Measurements from ENCODE around the gene DBN1. TPM values are rescaled to one million over a fixed set of nuclear protein-coding genes. Genes with fewer than 3 reads are reported as not detected.

Gene DBN1
- 229 TPM for polyA plus RNA-seq (2013, experiment 1 of 2)
- polyA plus RNA-seq (2013, experiment 2 of 2): 194 TPM

DNA sequence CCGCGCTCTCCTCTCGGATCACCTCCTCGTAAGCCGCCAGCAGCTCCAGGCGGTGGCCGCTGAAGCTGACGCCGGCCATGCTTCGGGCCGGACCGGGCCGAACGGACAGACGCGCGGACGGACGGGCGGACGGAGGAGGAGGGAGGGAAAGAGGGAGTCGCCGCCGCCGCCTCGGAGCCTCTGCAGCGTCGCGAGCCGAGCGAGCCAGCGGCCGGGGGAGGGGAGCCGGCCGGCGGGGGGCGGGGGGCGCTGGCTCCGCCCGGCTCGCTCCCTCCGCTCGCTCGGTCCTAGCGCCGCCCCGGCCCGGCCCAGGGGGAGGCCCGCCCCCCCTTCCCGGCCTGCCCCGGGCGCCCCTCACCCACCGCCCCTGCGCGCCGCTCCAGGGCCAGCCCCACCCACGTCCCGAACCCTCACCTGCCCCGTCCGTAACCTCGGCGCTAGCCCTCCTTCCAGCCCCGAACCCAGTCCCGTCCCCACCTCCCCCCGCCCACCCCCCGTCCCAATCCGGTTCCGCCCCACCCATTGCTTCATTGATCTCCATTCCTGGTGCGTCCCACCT is at the start of gene DBN1:
TSS of gene DBN1 (minus strand) at position 192 of the 559 bp plus-strand sequence. CDS start at position 79, 113 bp downstream.
- Histone ChIP-seq H3K4me3 (ENCODE audit: extremely low read depth, insufficient read depth, low read length, poor library complexity, severe bottlenecking) (peak within 1 kb of the TSS; percentile 81), H3K4me1 (ENCODE audit: control insufficient read depth, insufficient read depth, low read length, poor library complexity, severe bottlenecking) (peaks cover 54% of the 10 kb centered on the region), H3K36me3 (ENCODE audit: control insufficient read depth, insufficient read depth, low read length) (peaks cover 37% of the 10 kb centered on the region), H3K9me3 (ENCODE audit: control insufficient read depth, low read length) (no peaks in the 10 kb centered on the region), H3K27ac (ENCODE audit: low read depth, low read length, severe bottlenecking) (peak within 1 kb of the TSS; percentile 83)
- 0 to 1% methylated on average over 16 to 20 of the region's 69 CpGs for WGBS, 2 experiments (ENCODE audit: insufficient coverage in 2 of 2)

DNA sequence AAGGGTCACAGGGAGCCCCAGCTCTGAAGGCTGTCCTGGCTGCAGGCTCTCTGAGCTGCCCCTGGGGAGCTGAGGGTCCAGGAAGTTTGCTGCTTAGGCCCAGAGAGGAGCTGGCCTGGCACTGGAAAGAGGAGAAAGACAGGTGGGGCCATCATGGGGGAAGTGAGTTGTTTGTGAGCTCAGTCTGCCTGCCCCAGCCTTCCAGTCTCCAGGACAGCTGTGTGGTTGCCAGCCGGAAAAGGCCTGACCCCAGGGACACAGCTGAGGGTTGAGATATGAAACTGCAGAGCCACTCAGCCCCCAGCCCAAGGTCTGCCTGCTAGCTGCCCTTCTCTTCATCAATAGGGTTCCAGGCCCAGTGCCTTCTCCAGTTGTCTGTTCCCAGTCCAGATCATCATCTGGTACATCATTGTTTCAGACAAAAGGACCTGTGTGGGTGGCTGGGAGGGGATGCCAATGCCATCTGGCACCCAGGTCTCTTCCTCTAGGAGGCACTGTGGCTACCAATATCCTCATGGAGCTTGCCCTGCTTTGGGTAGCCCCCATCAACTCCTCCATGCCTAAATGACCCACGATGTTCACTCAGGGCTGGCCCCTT is 47.6 kb upstream of the DBN1 start:
- Histone ChIP-seq H3K36me3 (ENCODE audit: control insufficient read depth, insufficient read depth, low read length) (peaks cover 67% of the 10 kb centered on the region), H3K4me1 (ENCODE audit: control insufficient read depth, insufficient read depth, low read length, poor library complexity, severe bottlenecking) (peaks cover 5% of the 10 kb centered on the region), H3K9me3 (ENCODE audit: control insufficient read depth, low read length) (no peaks in the 10 kb centered on the region), H3K27ac (ENCODE audit: low read depth, low read length, severe bottlenecking) (no peak overlapping the region), H3K4me3 (ENCODE audit: extremely low read depth, insufficient read depth, low read length, poor library complexity, severe bottlenecking) (no peak overlapping the region)
- 86 to 95% methylated on average over 2 of the region's 2 CpGs for WGBS, 2 experiments (ENCODE audit: insufficient coverage in 2 of 2)

DNA sequence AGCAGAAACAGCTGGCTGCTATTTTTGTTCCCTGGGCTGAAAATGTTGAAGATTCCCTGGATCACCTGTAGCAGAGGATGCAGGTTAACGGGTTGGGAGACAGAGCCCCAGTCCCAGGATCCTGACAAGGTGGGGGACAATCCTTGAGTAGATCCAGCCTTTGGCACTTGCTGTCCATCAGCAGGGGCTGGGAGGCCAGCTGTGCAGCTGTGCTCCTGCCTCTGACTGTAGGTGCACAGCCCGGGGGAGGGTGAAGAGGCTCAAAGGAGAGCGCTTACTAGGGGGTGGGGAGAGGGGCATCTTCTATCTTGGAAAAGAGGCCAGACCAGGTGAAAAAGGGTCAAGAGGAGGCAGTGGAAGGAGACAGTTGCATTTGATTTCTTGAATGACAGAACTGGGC is 46.8 kb upstream of the DBN1 start:
- WGBS, 2 experiments (ENCODE audit: insufficient coverage in 2 of 2): 92 to 100% methylated on average over 3 of the region's 3 CpGs
- no peaks in the 10 kb centered on the region for H3K9me3 ChIP-seq (ENCODE audit: control insufficient read depth, low read length)
- H3K36me3 ChIP-seq (ENCODE audit: control insufficient read depth, insufficient read depth, low read length): peaks cover 66% of the 10 kb centered on the region
- H3K27ac ChIP-seq (ENCODE audit: low read depth, low read length, severe bottlenecking): no peak overlapping the region
- peaks cover 5% of the 10 kb centered on the region for H3K4me1 ChIP-seq (ENCODE audit: control insufficient read depth, insufficient read depth, low read length, poor library complexity, severe bottlenecking)
- no peak overlapping the region for H3K4me3 ChIP-seq (ENCODE audit: extremely low read depth, insufficient read depth, low read length, poor library complexity, severe bottlenecking)

DNA sequence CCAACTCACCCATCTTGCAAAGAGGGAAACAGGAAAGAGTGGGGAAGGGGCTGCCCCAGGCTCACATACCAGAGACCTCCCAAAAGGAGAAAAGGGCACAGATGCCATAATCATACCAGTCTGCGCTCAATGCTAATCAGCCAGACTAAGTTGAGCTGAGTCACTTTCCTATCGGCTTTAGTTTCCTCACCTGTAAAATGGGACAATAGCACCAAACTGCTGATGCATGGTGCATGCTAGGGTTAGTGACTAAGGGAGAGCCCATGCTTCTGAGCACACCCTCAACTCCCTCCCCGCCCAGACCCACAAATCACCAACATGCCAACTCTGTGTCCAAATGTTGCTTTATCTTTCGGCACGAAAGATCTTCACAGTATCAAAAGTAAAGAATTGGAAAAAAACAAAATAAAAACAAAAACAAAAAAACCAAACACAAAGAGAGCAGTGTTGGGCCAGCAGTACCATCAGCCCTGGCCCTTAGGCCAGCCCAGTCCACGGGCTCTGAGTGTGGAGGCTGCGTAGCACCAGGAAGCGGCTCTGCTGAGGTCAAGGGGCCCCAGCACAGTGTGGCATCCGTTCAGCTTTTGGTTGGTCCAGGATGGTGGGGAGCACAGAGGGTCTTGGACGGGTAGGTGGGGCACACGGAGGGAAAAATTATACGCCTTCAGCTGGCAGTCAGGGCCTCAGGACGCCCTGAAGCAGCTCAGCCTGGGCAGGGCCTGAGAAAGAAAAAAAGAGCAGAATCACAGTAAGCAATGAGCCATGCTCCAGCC is 46.2 kb upstream of the DBN1 start:
- Histone ChIP-seq H3K27ac (ENCODE audit: low read depth, low read length, severe bottlenecking) (no peak overlapping the region), H3K36me3 (ENCODE audit: control insufficient read depth, insufficient read depth, low read length) (peaks cover 66% of the 10 kb centered on the region), H3K4me3 (ENCODE audit: extremely low read depth, insufficient read depth, low read length, poor library complexity, severe bottlenecking) (no peak overlapping the region), H3K4me1 (ENCODE audit: control insufficient read depth, insufficient read depth, low read length, poor library complexity, severe bottlenecking) (peaks cover 5% of the 10 kb centered on the region), H3K9me3 (ENCODE audit: control insufficient read depth, low read length) (no peaks in the 10 kb centered on the region)
- 75 to 89% methylated on average over 10 to 12 of the region's 13 CpGs for WGBS, 2 experiments (ENCODE audit: insufficient coverage in 2 of 2)

DNA sequence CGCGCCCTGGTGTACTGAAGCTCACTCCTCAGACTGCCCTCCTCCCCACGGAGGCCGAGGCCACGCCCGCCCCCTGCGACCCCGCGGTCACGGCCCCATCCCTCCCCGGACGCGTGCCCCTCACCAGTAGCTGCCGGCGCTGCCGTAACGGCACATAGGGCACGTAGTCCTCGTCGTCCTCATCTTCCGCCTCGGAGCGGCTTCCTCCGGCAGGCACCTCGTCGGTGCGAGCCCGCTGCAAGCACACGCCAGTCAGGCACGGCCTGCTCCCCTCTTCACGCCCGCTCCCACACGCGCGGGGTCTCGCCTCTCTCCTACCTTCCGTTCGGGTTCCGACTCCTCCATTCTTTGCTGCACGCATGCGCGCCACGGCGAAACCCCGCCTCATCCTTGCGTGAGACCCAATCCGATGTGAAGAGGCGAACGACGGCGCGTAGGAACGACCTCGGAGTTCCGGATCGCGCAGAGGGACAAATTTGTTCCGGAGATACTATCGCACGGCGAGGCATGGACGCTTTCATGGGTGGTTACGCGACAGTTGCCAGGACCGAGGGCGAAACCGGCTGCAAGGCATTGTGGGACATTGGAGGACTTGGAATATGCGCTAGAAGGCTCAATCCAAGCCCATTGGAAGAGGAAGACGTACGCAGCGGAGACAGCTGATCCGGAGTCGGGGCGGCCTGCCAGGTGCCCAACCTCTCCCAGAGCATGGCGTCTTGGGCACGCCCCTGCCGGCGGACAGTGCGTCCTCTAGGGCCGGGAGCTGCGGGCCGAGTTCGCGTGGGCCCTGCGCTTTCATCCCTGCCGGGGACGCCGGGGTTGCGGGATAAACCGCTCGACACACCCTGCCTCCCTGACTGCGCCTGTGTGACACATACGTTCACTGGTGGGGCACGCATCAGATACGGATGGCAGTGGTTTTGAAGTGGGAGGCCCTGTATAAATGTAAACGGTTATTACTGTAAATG is 43.5 kb upstream of the DBN1 start, which contains the start of gene DDX41:
TSS of gene DDX41 (minus strand) at position 361 of the 968 bp plus-strand sequence. CDS start at position 345, 16 bp downstream.
- peaks cover 71% of the 10 kb centered on the region for H3K36me3 ChIP-seq (ENCODE audit: control insufficient read depth, insufficient read depth, low read length)

DNA sequence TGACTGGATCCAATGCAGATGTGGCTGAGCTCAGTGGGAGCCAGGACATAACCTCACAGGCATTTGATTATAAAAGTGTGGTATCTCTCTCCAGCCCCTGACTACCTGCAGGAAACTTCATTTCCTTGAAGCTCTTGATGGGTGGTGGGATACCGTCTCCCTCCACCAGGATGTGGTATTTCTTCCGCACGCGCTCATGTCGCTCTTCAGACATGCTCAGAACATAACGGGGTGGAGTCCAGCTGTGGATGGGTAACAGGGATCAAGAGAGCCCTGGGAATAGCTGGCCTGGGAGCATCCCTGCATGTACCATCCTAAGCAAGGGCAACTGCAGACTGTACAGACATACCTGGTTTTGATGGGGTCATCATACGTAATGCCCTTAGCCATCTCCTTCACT is 42.1 kb upstream of the DBN1 start:
- 86 to 100% methylated on average over 3 to 7 of the region's 7 CpGs for WGBS, 2 experiments (ENCODE audit: insufficient coverage in 2 of 2)
- H3K9me3 ChIP-seq (ENCODE audit: control insufficient read depth, low read length): no peaks in the 10 kb centered on the region
- H3K4me1 ChIP-seq (ENCODE audit: control insufficient read depth, insufficient read depth, low read length, poor library complexity, severe bottlenecking): peaks cover 5% of the 10 kb centered on the region
- H3K4me3 ChIP-seq (ENCODE audit: extremely low read depth, insufficient read depth, low read length, poor library complexity, severe bottlenecking): peak overlapping the region; percentile 83
- no peak overlapping the region for H3K27ac ChIP-seq (ENCODE audit: low read depth, low read length, severe bottlenecking)
- H3K36me3 ChIP-seq (ENCODE audit: control insufficient read depth, insufficient read depth, low read length): peaks cover 71% of the 10 kb centered on the region

More for the DNA sequence above, 43.5 kb upstream of the DBN1 start, which contains the start of gene DDX41:
- H3K4me3 ChIP-seq (ENCODE audit: extremely low read depth, insufficient read depth, low read length, poor library complexity, severe bottlenecking): peak within 1 kb of the TSS; percentile 83
- peak within 1 kb of the TSS; percentile 79 for H3K27ac ChIP-seq (ENCODE audit: low read depth, low read length, severe bottlenecking)
- H3K9me3 ChIP-seq (ENCODE audit: control insufficient read depth, low read length): no peaks in the 10 kb centered on the region
- WGBS, 2 experiments (ENCODE audit: insufficient coverage in 2 of 2): 1% methylated on average over 90 to 96 of the region's 96 CpGs
- H3K4me1 ChIP-seq (ENCODE audit: control insufficient read depth, insufficient read depth, low read length, poor library complexity, severe bottlenecking): peaks cover 5% of the 10 kb centered on the region

DNA sequence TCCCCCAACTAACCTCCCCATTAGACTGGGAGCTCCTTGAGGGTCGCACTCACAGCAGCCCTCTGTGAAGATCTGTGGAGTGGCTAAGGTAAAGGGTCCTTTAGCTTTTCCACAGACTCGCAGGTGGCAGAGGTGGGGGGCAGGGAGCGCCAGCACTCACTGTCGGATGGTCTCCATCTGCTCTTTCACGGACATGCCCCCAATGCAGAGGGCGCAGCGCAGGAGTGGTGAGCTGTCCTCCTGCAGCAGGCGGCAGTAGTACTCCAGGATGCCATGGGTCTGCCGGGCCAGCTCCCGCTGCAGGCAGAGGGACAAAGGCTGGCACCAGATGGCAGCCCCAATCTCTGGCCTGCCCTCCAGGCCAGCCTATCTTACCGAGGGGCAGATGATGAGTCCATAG is 41.1 kb upstream of the DBN1 start:
- 92 to 99% methylated on average over 10 to 11 of the region's 11 CpGs for WGBS, 2 experiments (ENCODE audit: insufficient coverage in 2 of 2)
- Histone ChIP-seq H3K4me1 (ENCODE audit: control insufficient read depth, insufficient read depth, low read length, poor library complexity, severe bottlenecking) (peaks cover 13% of the 10 kb centered on the region), H3K27ac (ENCODE audit: low read depth, low read length, severe bottlenecking) (no peak overlapping the region), H3K4me3 (ENCODE audit: extremely low read depth, insufficient read depth, low read length, poor library complexity, severe bottlenecking) (no peak overlapping the region), H3K36me3 (ENCODE audit: control insufficient read depth, insufficient read depth, low read length) (peaks cover 62% of the 10 kb centered on the region), H3K9me3 (ENCODE audit: control insufficient read depth, low read length) (no peaks in the 10 kb centered on the region)

DNA sequence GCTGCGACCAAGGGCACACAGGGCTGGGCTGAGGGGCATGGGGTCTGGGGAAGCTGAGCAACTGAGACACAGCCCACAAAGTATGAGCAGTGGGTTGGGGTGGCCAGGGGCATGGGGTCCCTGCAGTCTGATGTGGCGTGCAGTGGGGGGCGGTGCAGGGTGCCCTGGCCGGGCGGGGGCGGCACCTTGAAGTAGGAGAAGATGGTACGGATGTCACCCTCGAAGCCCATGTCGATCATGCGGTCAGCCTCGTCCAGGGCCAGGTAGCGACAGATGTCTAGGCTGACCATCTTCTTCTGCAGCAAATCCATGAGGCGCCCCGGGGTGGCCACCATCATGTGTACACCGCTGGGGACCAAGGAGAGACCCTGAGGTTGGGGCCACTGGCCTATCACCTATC is 40.1 kb upstream of the DBN1 start:
- Histone ChIP-seq H3K9me3 (ENCODE audit: control insufficient read depth, low read length) (no peaks in the 10 kb centered on the region), H3K4me3 (ENCODE audit: extremely low read depth, insufficient read depth, low read length, poor library complexity, severe bottlenecking) (no peak overlapping the region), H3K27ac (ENCODE audit: low read depth, low read length, severe bottlenecking) (no peak overlapping the region), H3K36me3 (ENCODE audit: control insufficient read depth, insufficient read depth, low read length) (peaks cover 60% of the 10 kb centered on the region), H3K4me1 (ENCODE audit: control insufficient read depth, insufficient read depth, low read length, poor library complexity, severe bottlenecking) (peaks cover 11% of the 10 kb centered on the region)
- 97 to 98% methylated on average over 15 of the region's 15 CpGs for WGBS, 2 experiments (ENCODE audit: insufficient coverage in 2 of 2)

DNA sequence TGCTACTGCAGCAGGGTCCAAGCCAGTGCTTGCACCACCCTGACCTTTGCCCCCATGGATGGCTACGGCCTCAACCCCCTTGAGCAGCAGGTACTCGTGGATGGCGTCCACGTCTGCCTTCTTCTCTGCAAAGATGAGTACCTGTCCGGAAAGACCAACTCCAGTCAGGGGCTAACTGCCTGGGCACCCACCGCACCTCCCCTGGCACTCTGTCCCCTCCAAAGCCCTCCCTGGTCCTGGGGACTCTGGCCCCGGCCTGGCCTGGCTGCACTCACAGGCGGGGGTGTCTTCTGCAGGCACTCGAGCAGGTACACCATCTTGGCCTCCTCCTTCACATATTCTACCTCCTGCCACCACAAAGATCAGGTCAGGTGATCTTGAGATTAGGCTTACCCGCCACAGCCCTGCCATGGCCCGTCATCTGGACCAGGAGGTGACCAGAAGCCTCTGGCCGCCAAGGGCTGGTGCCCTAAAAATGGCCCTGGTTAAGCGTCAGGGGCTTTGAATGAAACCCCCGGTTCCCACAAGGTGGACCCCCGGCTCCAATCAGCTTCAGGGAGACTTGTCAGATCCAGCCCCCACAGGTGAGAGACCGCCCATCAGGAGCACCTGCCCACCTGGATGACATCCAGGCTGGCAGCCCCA is 39.4 kb upstream of the DBN1 start:
- Histone ChIP-seq H3K36me3 (ENCODE audit: control insufficient read depth, insufficient read depth, low read length) (peaks cover 64% of the 10 kb centered on the region), H3K4me3 (ENCODE audit: extremely low read depth, insufficient read depth, low read length, poor library complexity, severe bottlenecking) (no peak overlapping the region)
- WGBS, 2 experiments (ENCODE audit: insufficient coverage in 2 of 2): 94% methylated on average over 14 to 16 of the region's 16 CpGs

More for the DNA sequence above, 39.4 kb upstream of the DBN1 start:
- Histone ChIP-seq H3K27ac (ENCODE audit: low read depth, low read length, severe bottlenecking) (no peak overlapping the region), H3K9me3 (ENCODE audit: control insufficient read depth, low read length) (no peaks in the 10 kb centered on the region), H3K4me1 (ENCODE audit: control insufficient read depth, insufficient read depth, low read length, poor library complexity, severe bottlenecking) (peaks cover 11% of the 10 kb centered on the region)
